NB4 (cell line): ENCODE results near the gene SYNPO.

Source experiments
- DNase-seq: peaks from one replicate; pipeline ENCODE4 v3.0.0; 2010; ENCODE audit warnings: low read depth
- H3K4me3 ChIP-seq: one replicate; pipeline ENCODE4 v1.5.1; 2011; ENCODE audit warnings: mild to moderate bottlenecking, low read depth, low read length, moderate library complexity
- MYC ChIP-seq: IDR thresholded peaks from 2 replicates; pipeline ENCODE4 v1.6.1; 2011; ENCODE audit warnings: low read depth, low read length
- POLR2A ChIP-seq: IDR thresholded peaks from 2 replicates; pipeline ENCODE4 v1.6.1; 2011; ENCODE audit warnings: mild to moderate bottlenecking; ENCODE audit not compliant: insufficient read length; ENCODE audit errors: extremely low read depth
- TF ChIP-seq, protein P1 (sequence below): IDR thresholded peaks from 2 replicates; pipeline ENCODE4 v1.6.1; 2011; ENCODE audit warnings: low read depth, low read length
- TF ChIP-seq, protein P2 (sequence below): IDR thresholded peaks from one replicate; pipeline ENCODE4 v1.5.1; 2012; ENCODE audit warnings: low read depth, low read length

SYNPO gene

DNA sequence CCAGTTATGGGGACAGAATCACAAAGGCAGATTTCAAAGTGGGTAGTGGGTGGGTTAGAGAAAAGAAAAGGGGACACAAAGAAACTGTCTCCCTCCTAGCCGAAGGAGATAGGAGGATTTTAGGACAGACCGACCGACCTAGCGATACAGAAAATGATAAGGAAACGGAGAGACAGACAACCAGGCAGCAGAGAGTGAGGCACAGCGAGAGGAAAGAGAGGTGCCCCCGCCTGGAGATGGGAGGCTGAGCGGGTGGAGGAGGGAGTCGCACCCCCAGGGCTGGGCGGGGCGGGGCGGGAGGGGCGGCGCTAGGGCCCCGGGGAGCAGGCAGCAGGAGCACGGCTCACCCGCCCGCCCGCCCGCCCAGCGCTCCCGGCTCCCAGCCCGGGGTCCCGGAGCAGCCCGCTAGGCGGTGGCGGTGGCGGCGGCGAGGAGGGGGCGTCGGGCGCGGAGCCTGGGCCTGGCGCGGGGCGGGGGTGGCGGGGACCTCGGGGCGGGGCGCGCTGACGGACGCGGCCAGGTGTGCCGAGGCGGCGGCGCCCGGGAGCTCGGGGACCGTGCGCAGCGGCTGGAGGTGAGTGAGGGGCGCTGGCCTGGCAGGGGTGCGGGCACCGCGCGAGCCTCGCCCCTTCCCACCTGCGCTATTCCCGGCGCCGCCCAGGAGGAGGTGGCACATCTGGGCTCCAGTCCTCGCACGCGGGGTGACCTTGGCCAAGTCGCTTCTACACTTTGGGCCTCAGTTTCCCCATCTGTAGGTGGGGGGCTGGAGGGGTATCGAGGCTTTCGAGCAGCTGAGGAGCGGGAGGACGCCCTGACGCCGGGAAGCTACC, 15.9 kb upstream of the SYNPO start:
- H3K4me3 ChIP-seq = no peak overlapping the region
- DNase-seq = peak; percentile 43
- TF ChIP-seq POLR2A (no peak), MYC (no peak)
- TF ChIP-seq, protein P1, sequence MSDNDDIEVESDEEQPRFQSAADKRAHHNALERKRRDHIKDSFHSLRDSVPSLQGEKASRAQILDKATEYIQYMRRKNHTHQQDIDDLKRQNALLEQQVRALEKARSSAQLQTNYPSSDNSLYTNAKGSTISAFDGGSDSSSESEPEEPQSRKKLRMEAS = no peak
- TF ChIP-seq, protein P2, sequence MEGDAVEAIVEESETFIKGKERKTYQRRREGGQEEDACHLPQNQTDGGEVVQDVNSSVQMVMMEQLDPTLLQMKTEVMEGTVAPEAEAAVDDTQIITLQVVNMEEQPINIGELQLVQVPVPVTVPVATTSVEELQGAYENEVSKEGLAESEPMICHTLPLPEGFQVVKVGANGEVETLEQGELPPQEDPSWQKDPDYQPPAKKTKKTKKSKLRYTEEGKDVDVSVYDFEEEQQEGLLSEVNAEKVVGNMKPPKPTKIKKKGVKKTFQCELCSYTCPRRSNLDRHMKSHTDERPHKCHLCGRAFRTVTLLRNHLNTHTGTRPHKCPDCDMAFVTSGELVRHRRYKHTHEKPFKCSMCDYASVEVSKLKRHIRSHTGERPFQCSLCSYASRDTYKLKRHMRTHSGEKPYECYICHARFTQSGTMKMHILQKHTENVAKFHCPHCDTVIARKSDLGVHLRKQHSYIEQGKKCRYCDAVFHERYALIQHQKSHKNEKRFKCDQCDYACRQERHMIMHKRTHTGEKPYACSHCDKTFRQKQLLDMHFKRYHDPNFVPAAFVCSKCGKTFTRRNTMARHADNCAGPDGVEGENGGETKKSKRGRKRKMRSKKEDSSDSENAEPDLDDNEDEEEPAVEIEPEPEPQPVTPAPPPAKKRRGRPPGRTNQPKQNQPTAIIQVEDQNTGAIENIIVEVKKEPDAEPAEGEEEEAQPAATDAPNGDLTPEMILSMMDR = no peak

DNA sequence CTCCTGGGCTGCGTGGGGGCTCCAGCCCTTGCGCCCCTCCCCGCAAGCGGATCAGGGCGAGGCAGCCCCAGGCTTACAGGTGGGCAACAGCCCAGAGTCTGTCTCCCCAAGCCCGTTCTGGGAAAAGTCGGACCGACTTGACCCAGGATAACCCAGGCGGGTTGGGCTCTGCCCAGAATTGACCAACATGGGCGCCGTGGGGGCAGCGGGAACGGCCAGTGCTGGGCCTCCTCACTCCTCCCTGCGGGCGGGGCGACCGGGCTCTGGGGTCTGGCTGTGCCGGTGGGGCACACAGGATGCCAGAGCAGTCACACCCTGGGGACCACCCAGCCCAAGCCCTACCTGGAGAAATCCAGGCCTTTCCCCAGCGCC, 15.3 kb upstream of the SYNPO start:
- DNase-seq = no peak
- no peak for TF ChIP-seq POLR2A
- TF ChIP-seq, protein P1 = no peak
- TF ChIP-seq MYC = no peak
- TF ChIP-seq, protein P2 = no peak
- no peak overlapping the region for H3K4me3 ChIP-seq

DNA sequence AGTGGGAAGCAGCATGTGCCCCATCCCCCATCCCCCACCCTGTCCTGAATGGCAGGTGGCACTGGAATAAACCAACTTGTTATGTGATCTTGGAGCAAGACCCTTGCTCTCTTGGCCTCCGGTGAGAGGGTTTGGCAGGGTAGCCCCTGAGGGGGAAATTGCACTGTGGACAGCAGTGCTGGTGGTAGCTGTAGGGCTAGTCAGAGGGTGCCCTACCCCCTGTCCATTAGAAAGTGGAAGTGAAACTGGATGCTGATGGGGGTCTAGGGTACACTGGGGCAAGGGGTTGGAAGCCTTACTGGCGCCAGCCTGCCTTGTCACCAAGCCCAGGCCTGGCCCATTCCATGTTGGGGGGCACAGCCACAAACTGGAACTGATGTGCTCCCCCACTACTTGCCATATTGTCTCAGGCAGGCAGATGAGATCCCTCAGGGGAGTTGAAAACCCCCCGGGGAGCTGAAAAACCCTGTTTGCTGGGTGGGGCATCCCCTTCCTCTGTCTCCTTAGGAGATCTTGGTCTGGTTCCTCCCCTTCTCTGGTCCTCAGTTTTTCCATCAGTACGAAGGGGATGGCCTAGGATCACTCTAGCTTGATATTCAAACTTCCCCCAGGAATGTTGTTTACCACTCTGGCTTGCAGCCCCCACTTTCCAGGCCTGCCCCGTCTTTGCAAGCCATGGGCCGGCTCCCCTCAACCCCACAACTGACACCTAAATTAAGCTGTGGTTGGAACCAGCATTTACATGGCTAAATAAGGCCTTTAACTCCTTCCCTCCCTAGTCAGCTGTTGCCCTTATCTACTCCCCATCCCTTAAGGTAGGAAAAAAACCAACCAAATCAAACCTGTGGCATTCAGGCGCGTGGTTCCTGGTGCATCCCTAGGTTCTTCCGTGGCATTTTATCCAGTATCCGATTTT, 14.4 kb upstream of the SYNPO start:
- peak; percentile 56 for DNase-seq

DNA sequence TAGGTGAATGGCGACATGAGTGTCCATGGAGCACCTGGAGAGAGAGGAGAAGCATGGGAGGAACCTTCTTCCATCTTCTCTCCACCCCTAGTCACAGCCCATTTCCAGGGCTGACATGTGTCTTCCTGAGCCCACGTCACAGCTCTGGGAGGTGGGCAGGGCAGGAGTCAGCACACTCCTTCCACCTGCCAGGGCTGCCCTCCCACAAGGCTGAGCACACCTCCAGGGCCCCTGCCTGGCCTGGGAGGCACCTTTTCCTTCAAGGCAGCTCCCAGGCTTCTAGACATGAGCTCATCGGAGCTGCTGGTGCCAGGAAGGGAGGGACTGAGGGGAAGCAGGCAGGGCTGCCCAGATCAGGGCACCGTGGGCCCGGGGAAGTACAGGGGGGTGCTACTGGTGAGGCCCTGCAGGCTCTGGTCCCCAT, 13.6 kb upstream of the SYNPO start:
- DNase-seq = no peak
- H3K4me3 ChIP-seq = no peak overlapping the region
- TF ChIP-seq MYC = no peak
- TF ChIP-seq, protein P2 = no peak
- TF ChIP-seq, protein P1 = no peak
- no peak for TF ChIP-seq POLR2A

More for the DNA sequence above, 14.4 kb upstream of the SYNPO start:
- H3K4me3 ChIP-seq = no peak overlapping the region
- TF ChIP-seq MYC (no peak), POLR2A (no peak)
- TF ChIP-seq, protein P2 = no peak
- TF ChIP-seq, protein P1 = no peak

DNA sequence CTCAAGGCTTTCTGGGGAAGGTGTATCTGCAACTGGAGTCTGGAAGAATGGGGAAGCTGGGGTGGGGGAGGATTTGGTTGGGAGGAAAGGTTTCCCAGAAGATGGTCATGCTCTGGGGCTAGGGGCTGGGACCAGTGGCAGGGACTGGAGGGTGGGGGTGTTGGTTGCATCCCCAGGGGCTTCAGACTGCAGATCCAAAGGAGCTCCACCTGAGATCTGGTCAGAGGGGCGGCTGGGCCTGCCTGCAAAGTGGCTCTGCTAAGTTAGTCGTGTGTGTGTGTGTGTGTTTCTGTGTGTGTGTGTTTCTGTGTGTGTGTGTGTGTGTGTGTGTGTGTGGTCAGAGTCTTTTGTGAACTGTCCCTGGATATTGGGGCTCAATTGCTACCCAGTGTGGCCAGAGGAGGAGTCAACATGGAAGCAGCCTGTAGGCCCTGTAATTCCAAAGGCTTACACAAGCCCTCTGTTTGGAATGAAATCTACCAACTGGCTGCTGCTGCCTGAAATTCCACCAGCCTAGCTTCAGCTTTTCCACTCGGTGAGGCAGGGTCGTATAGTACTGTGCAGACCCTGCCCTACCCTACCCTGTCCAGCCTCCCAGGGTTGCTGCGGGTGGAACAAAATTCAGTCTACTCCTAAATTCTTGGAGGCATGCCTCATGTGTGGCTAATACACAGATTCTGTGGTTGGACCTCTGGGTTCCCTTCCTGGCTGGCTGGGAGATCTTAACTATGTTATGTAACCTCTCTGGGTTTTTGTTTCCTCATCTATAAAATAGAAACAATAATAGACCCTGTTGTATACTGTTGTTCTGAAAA, 12.5 kb upstream of the SYNPO start:
- no peak overlapping the region for H3K4me3 ChIP-seq
- TF ChIP-seq, protein P2 = no peak
- TF ChIP-seq, protein P1 = no peak
- TF ChIP-seq POLR2A (no peak), MYC (no peak)
- peak; percentile 62 for DNase-seq
